ENCODE results near the gene GUCY2D. TPM values are rescaled to one million over a fixed set of nuclear protein-coding genes. Genes with fewer than 3 reads are reported as not detected.
"Not testable (repeated sequence)": the region's sequence is repeated elsewhere in the genome, so short reads cannot be mapped to it uniquely, and the experiment has no call there.

The GUCY2D gene
- under 1 TPM; 0.15 to 0.77 TPM for total RNA-seq

DNA sequence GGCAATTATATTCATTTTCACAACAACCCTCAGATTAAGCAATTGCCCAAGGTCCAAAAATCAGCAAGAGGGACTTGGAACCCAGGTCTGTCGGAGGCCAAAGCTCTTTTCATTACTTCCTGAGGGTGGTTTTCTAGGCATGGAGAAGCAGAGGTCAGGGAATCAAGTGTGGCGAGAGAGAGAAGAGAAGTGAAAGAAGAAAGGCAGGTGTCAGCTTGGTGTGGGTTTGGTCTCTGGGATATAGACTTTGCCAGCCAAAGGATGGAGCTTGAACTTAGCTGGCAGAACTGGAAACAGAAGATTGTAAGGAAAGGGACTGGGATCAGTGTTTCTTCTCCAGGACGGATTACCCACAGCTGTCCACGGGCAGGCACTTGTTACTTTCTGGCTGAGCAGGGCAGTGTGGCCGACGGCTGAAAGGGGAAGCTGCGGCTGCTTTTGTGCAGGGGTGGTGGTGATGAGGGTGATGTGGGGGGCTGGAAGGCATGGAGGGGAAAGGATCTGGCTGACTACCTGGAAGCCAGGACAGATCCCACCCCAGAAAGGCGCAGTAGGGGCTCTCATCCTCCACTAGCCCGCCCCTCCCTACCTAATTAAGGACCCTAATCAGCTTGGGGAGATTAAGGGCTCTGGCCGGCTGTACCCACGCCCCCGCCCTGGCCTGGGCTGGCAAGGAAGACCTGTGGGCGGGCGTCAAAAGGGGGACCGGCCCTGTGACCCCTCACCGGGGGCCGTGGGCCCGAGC is at the start of gene GUCY2D:
GUCY2D (plus strand) TSS at position 640 of the 745 bp plus-strand sequence. CDS start 433 bp downstream, outside the sequence.
- H3K27me3 Mint-ChIP-seq, result peaks cover 37% of the 10 kb centered on the region
- peaks cover 6% of the 10 kb centered on the region for H3K4me1 Mint-ChIP-seq
- no peaks in the 10 kb centered on the region for H3K36me3 Mint-ChIP-seq (ENCODE audit: low read depth)
- H3K27ac Mint-ChIP-seq, result no peak within 1 kb of the TSS
- peak within 1 kb of the TSS; percentile 41 for H3K4me3 Mint-ChIP-seq
- ATAC-seq (replicated peaks), result no peak
- no peaks in the 10 kb centered on the region for H3K9me3 Mint-ChIP-seq

- Mint-ChIP-seq H3K4me1 (peaks cover 11% of the 10 kb centered on the region), H3K4me3 (peak overlapping the region; percentile 43), H3K36me3 (ENCODE audit: low read depth) (peaks cover 28% of the 10 kb centered on the region)
- H3K27ac Mint-ChIP-seq; ATAC-seq (replicated peaks); H3K9me3 Mint-ChIP-seq; H3K27me3 Mint-ChIP-seq: not testable (repeated sequence)
Measured at GRCh38 chr17:7953266-7953665, 49.1 kb upstream of the GUCY2D start.

DNA sequence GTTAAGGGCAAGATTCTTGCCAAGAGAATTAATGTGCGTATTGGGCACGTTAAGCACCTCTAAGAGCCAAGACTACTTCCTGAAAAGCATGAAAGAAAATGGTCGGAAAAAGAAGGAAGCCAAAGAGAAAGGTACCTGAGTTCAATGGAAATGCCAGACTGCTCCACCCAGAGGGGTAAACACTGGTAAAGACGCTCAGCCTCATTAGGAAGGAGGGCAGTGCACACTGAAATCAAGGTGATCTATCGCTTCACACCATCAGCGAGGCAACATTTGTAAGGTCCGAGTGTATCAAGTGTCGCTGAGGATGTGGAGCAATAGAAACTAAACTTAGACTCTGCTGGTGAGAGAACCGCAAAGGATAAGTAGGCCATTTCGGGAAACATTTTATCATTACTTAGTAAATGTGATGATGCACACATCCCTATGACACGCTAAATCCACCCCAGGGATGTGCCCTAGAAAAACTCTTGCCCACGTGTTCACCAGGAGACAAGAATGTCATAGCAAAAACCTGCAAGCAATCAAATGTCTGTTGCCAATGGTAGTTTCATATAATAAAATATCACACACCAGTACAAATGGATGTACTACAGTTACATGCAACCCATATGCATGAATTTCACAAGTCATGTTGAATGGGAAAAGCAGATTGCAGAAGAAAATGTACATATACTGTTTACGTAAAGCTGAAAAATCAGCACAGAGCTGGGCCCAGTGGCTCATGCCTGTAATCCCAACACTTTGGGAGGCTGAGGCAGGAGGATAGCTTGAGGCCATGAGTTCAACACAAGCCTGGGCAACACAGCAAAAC is 46.8 kb upstream of the GUCY2D start:
- Mint-ChIP-seq H3K36me3 (ENCODE audit: low read depth) (peaks cover 6% of the 10 kb centered on the region), H3K27ac (peak overlapping the region; percentile 31), H3K27me3 (peaks cover 7% of the 10 kb centered on the region), H3K4me3 (peak overlapping the region; percentile 55), H3K4me1 (peaks cover 11% of the 10 kb centered on the region), H3K9me3 (no peaks in the 10 kb centered on the region)
- peak; percentile 54 for ATAC-seq (replicated peaks)

- no peak for ATAC-seq (replicated peaks)
- Mint-ChIP-seq H3K9me3 (no peaks in the 10 kb centered on the region), H3K27ac (peak overlapping the region; percentile 36), H3K27me3 (peaks cover 9% of the 10 kb centered on the region), H3K4me1 (peaks cover 8% of the 10 kb centered on the region), H3K36me3 (ENCODE audit: low read depth) (peaks cover 3% of the 10 kb centered on the region), H3K4me3 (peak overlapping the region; percentile 55)
Measured at GRCh38 chr17:7956228-7956965, 46.0 kb upstream of the GUCY2D start.

GRCh38 chr17:7959503-7960253 is 42.7 kb upstream of the GUCY2D start:
- Mint-ChIP-seq H3K27me3 (peaks cover 14% of the 10 kb centered on the region), H3K9me3 (no peaks in the 10 kb centered on the region), H3K4me3 (no peak overlapping the region), H3K4me1 (no peaks in the 10 kb centered on the region), H3K36me3 (ENCODE audit: low read depth) (no peaks in the 10 kb centered on the region), H3K27ac (no peak overlapping the region)
- no peak for ATAC-seq (replicated peaks)

- Mint-ChIP-seq H3K27ac (no peak overlapping the region), H3K9me3 (no peaks in the 10 kb centered on the region), H3K36me3 (ENCODE audit: low read depth) (no peaks in the 10 kb centered on the region), H3K4me1 (no peaks in the 10 kb centered on the region), H3K27me3 (peaks cover 14% of the 10 kb centered on the region), H3K4me3 (no peak overlapping the region)
- no peak for ATAC-seq (replicated peaks)
Measured at GRCh38 chr17:7961421-7961820, 41.0 kb upstream of the GUCY2D start.

DNA sequence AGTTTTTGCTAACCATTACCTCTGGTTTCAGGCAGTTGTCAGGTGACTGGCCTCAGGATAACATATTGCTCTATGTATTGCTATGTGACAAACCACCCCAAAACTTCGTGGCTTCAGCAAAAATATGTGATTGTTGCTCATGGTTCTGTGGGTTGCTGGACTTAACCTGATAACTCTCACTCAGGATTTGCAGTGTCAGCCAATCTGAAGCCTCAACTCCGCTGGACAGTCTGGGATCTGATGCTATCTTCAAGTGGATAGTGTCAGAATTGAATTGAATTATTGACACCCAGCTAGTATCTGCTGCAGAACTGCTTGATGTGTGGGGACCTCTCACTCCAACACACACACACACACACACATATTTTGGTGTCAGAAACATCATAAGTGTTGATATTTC is 34.7 kb upstream of the GUCY2D start:
- ATAC-seq (replicated peaks), result no peak
- no peak overlapping the region for H3K27ac Mint-ChIP-seq
- no peaks in the 10 kb centered on the region for H3K4me1 Mint-ChIP-seq
- no peaks in the 10 kb centered on the region for H3K9me3 Mint-ChIP-seq
- no peak overlapping the region for H3K4me3 Mint-ChIP-seq
- H3K36me3 Mint-ChIP-seq (ENCODE audit: low read depth), result no peaks in the 10 kb centered on the region
- no peaks in the 10 kb centered on the region for H3K27me3 Mint-ChIP-seq

- Mint-ChIP-seq H3K27ac (no peak overlapping the region), H3K36me3 (ENCODE audit: low read depth) (no peaks in the 10 kb centered on the region), H3K4me3 (no peak overlapping the region), H3K27me3 (no peaks in the 10 kb centered on the region), H3K9me3 (peaks cover 2% of the 10 kb centered on the region), H3K4me1 (no peaks in the 10 kb centered on the region)
- ATAC-seq (replicated peaks), result no peak
Measured at GRCh38 chr17:7969433-7969832, 33.0 kb upstream of the GUCY2D start.

DNA sequence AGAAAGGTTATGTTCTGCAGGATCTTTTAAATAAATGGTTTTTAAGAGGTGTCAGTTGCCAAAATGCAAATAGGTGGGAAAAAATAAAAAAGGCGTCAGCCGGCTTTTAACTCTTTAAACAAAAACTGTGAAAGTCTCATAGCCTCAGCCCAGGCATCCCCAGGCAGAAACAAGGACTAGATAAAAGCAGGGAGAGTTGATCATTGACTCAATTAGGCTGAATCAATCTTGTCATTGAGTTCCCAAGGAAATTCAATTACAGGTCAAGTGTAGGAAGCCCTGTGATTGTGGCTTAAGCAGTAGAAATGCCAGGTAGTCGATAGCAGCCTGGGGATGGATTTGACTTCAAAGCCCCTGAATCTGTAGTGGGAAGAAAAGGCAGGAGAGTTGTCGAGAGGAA is 30.8 kb upstream of the GUCY2D start:
- H3K27ac Mint-ChIP-seq, result no peak overlapping the region
- H3K27me3 Mint-ChIP-seq, result peaks cover 3% of the 10 kb centered on the region
- no peaks in the 10 kb centered on the region for H3K36me3 Mint-ChIP-seq (ENCODE audit: low read depth)
- H3K4me3 Mint-ChIP-seq, result no peak overlapping the region
- no peak for ATAC-seq (replicated peaks)
- peaks cover 6% of the 10 kb centered on the region for H3K9me3 Mint-ChIP-seq
- no peaks in the 10 kb centered on the region for H3K4me1 Mint-ChIP-seq

DNA sequence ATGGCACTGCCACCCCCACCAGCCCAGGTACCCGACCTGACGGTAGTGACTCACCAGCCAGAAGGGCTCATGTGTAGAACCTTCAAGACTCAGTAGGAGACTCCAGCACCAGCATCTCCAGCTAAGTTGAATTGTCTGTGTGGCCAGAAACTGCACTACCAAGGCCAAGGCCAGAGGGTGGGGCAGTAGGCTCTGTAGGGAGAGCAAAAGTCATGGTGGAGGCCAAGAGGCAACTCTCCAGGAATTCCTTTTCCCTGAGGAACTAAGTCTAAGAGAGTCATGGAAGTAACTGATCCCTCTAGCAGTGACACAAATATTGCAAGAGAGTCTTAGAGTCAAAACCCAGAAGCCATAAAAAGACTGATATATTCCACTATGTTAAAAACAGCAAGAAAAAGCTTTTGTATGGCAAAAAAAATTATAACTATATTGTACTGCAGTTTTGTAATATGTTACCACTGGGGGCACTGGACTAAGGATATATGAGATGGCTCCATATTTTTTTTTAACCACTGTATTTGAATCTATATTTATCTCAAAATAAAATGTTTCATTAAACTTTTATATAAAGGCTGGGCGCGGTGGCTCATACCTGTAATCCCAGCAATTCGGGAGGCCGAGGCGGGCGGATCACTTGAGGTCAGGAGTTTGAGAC is 30.2 kb upstream of the GUCY2D start:
- no peaks in the 10 kb centered on the region for H3K4me1 Mint-ChIP-seq
- no peak overlapping the region for H3K4me3 Mint-ChIP-seq
- H3K27me3 Mint-ChIP-seq, result peaks cover 9% of the 10 kb centered on the region
- peaks cover 9% of the 10 kb centered on the region for H3K9me3 Mint-ChIP-seq
- no peaks in the 10 kb centered on the region for H3K36me3 Mint-ChIP-seq (ENCODE audit: low read depth)
- no peak for ATAC-seq (replicated peaks)
- no peak overlapping the region for H3K27ac Mint-ChIP-seq

GRCh38 chr17:7974638-7975131 is 27.7 kb upstream of the GUCY2D start:
- no peak for ATAC-seq (replicated peaks)
- no peaks in the 10 kb centered on the region for H3K36me3 Mint-ChIP-seq (ENCODE audit: low read depth)

GRCh38 chr17:7977039-7977438 is 25.4 kb upstream of the GUCY2D start:
- H3K9me3 Mint-ChIP-seq, result peaks cover 9% of the 10 kb centered on the region
- H3K27ac Mint-ChIP-seq, result no peak overlapping the region
- H3K36me3 Mint-ChIP-seq (ENCODE audit: low read depth), result no peaks in the 10 kb centered on the region
- no peak overlapping the region for H3K4me3 Mint-ChIP-seq
- ATAC-seq (replicated peaks), result no peak
- H3K4me1 Mint-ChIP-seq, result peaks cover 6% of the 10 kb centered on the region
- H3K27me3 Mint-ChIP-seq, result peaks cover 13% of the 10 kb centered on the region

More at GRCh38 chr17:7974638-7975131, 27.7 kb upstream of the GUCY2D start:
- Mint-ChIP-seq H3K4me3 (no peak overlapping the region), H3K9me3 (peaks cover 9% of the 10 kb centered on the region), H3K27ac (no peak overlapping the region), H3K27me3 (peaks cover 13% of the 10 kb centered on the region), H3K4me1 (peaks cover 6% of the 10 kb centered on the region)

DNA sequence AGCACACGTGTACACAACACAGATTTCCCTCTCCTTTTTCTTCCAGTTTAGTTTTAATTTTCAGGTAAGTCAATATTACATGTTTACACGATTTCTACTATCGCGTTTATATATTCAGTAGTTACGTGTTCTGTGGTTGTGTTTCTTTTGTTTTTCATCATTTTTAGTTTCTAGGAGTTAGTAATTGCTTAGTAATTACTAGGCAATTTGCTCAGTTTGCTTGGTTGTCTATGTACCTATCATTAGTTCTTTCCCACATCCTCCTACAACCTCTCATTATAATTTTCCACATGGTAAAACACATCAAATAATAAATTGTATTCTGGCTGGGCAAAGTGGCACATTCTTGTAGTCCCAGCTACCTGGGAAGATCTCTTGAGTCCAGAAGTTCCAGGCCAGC is 24.6 kb upstream of the GUCY2D start:
- Mint-ChIP-seq H3K4me3 (peak overlapping the region; percentile 1), H3K36me3 (ENCODE audit: low read depth) (no peaks in the 10 kb centered on the region), H3K4me1 (peaks cover 6% of the 10 kb centered on the region), H3K27me3 (peaks cover 17% of the 10 kb centered on the region), H3K9me3 (peaks cover 9% of the 10 kb centered on the region), H3K27ac (no peak overlapping the region)
- peak; percentile 78 for ATAC-seq (replicated peaks)
